Sigmoid colon (tissue), 3 donors: Measurements from ENCODE around the gene FURIN.

ENCODE experiments used
- POLR2A ChIP-seq, 2 donors: fragments of 450-650 bp; IDR thresholded peaks; one replicate each; pipeline ENCODE4 v1.6.1; 2016; ENCODE audit warnings: antibody characterized with exemption in 2 of 2, mild to moderate bottlenecking in 2 of 2, moderate library complexity in 2 of 2
- TF ChIP-seq, protein P1 (sequence below), 4 experiments: fragments of 450-650 bp in 3 of 4; fragments of 200-600 bp in 1 of 4; IDR thresholded peaks; one replicate each; pipeline ENCODE4 v1.5.1; 2016 to 2019; ENCODE audit warnings: antibody characterized with exemption in 4 of 4, mild to moderate bottlenecking in 3 of 4, moderate library complexity in 2 of 4

DNA sequence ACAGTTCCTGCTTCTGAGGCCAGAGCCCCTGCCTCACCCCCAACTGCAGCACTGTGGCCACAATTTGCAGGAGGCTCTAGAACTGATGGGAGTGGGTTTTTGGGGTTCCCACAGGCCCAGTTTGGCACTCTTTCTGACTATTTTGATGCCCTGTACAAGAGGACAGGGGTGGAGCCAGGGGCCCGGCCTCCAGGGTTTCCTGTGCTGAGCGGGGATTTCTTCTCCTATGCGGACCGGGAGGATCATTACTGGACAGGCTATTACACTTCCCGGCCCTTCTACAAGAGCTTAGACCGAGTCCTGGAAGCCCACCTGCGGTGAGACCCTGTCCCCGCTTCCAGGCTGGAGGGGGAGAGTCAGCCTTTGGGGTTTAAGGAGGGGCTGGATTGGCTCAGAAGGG is 41.6 kb downstream of the FURIN start:
- no peak for TF ChIP-seq POLR2A (IDR thresholded peaks at IDR 0.05)
- TF ChIP-seq, protein P1, sequence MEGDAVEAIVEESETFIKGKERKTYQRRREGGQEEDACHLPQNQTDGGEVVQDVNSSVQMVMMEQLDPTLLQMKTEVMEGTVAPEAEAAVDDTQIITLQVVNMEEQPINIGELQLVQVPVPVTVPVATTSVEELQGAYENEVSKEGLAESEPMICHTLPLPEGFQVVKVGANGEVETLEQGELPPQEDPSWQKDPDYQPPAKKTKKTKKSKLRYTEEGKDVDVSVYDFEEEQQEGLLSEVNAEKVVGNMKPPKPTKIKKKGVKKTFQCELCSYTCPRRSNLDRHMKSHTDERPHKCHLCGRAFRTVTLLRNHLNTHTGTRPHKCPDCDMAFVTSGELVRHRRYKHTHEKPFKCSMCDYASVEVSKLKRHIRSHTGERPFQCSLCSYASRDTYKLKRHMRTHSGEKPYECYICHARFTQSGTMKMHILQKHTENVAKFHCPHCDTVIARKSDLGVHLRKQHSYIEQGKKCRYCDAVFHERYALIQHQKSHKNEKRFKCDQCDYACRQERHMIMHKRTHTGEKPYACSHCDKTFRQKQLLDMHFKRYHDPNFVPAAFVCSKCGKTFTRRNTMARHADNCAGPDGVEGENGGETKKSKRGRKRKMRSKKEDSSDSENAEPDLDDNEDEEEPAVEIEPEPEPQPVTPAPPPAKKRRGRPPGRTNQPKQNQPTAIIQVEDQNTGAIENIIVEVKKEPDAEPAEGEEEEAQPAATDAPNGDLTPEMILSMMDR (IDR thresholded peaks at IDR 0.05): no peak
